NCI-H774 (cell line): ENCODE results near the gene KIF3B.
"Not testable (repeated sequence)": the region's sequence is repeated elsewhere in the genome, so short reads cannot be mapped to it uniquely, and the experiment has no call there.

Experiments used
- DNase-seq: peaks from one replicate; lab custom pipeline; 2025; lab: John Stamatoyannopoulos, UW

The KIF3B gene

GRCh38 chr20:32248043-32248442 lies 29.4 kb upstream of the KIF3B start:
- DNase-seq: no peak

GRCh38 chr20:32249030-32249738 lies 28.3 kb upstream of the KIF3B start:
- DNase-seq: no peak

- no peak for DNase-seq
Measured at GRCh38 chr20:32251470-32251869, 26.0 kb upstream of the KIF3B start.

GRCh38 chr20:32252189-32252588 lies 25.3 kb upstream of the KIF3B start:
- DNase-seq: no peak

GRCh38 chr20:32260973-32261372 lies 16.5 kb upstream of the KIF3B start:
- not testable (repeated sequence) for DNase-seq

GRCh38 chr20:32261644-32262043 lies 15.8 kb upstream of the KIF3B start:
- no peak for DNase-seq

DNA sequence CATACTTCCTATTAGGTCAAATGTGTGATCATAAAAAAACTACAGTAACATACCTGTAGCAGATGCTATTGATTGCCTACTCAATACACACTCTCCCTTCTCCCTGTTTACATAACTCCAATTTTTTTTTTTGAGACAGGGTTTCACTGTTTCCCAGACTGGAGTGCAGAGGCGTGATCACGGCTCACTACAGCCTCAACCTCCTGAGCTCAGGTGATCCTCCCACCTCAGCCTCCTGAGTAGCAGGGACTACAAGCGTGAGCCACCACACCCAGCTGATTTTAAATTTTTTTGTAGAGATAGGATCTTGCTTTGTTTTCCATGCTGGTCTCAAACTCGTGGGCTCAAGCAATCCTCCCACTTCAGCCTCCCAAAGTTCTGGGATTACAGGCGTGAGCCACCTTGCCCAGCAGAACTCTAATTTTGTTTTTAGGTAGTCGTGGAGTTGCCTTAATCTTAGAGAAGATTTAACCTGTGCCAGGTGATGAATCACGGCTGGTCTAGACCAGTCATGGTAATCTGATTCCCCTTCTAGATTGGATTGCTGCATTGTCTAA lies 14.0 kb upstream of the KIF3B start:
- no peak for DNase-seq

DNA sequence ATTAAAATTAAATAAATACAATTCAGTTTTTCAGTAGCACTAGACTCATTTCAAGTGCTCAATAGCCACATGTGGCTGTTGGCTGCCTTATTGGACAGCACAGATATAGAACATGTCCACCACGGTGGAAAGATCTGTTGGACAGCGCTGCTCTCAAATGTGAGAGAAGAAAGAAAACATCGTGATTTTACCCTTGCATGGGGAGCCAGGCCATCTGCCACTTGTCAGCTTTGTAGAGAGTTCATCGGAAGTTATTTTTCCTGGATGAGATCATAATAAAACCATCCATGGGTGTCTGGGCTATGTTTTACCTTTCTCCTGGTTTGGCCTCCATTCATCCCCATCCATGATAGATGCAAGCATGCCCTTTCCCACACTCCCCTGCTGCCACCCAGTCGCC lies 5.8 kb upstream of the KIF3B start:
- DNase-seq: no peak

DNA sequence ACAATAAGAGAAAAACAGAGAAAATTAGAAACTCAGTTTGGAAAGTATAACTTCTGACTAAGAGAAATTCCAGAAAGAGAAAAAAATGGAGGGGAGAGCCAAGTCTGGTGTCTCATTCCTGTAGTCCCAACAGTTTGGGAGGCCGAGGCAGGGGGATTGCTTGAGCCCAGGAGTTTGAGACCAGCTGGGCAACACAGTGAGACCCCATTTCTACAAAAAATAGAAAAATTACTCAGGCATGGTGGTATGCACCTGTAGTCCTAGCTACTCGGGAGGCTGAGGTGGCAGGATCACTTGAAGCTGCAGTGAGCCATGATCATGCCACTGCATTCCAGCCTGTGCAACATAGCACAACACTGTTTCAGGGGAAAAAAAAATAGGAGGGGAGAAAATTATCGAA lies 3.1 kb upstream of the KIF3B start:
- no peak for DNase-seq

DNA sequence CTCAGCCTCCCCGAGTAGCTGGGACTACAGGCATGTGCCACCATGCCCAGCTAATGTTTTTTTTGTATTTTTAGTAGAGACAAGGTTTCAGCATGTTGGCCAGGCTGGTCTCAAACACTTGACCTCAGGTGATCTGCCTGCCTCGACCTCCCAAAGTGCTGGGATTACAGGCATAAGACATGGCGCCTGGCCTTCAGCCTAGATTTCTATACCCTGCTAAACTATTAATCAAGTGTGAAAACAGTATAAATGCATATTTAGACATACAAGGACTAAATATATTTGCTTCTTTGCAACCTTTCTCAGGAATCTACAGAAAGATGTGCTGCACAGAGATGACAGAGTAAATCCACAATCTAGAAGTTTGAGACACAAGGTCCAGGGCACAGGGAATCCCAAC lies 2.3 kb upstream of the KIF3B start:
- not testable (repeated sequence) for DNase-seq

GRCh38 chr20:32278199-32278643 lies 770 bp downstream of the KIF3B start:
- no peak for DNase-seq

- no peak for DNase-seq
Measured at GRCh38 chr20:32281711-32282110, 4.3 kb downstream of the KIF3B start.

DNA sequence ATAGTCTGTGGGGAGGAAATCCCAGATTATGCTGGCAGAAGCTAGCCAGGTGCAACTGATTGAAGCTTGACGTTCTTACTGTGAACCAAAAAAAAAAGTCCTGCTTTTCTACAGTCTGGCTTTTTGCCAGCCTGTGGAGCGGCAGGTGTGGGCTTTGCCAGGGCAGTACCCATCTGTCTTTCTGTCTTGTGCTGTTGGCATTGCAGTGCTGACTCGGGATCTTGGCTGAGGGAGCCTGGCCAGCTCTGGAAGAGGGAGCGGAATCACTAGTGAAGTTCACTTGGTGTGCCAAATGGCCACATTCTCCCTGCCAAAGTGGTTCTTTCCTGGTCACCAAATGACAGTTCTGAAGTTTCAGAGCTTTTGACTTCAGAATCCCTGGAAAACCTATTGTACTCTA lies 5.0 kb downstream of the KIF3B start:
- peak; percentile 77 for DNase-seq

- no peak for DNase-seq
Measured at GRCh38 chr20:32285082-32285620, 7.7 kb downstream of the KIF3B start.

DNA sequence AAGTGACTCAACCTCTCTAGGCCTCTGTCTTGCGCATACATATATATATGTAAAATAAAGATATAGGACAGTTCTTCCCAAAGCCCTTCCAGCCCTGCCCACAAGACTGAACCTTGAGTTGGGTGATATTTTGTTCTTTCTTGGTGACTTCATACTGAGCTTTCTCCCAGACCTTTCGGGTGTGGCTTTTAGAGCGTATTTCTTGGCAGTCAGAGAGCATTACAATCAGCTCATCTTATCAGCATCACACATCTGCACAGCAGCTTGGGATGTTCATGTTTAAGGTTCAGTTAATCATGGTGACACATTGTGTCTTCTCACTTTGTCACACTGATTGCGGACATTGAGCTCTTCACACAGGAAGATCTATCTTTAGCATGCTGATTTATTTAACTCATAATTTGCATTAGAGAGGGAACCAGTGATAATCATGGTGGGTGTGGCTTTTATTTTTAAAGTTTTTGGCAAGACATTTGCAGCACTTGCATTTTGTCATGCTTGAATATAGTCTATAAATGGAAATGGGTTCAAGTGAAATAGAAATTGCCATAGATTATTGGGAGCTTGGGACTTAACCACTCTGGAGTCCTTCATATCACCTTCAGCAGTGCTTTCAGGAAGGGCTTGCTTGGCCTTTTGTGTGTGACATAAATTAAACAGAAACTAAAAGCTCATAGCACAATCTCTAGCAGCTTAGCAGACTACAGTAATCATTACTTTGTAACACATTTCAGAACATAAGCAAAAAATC lies 8.3 kb downstream of the KIF3B start:
- DNase-seq: no peak

DNA sequence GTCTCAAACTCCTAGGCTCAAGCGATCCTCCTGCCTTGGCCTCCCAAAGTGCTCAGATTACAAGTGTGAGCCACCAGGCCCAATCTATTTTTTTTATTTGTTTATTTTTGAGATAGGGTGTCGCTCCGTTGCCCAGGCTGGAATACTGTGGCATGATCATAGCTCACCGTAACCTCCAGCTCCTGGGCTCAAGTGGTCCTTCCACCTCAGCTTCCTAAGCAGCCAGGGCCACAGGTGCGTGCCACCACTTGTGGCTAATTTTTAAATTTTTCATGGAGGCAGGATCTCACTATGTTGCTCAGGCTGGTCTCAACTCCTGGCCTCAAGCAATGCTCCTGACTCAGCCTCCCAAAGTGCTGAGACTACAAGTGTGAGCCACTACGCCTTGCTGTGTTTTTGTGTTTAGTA lies 9.8 kb downstream of the KIF3B start:
- no peak for DNase-seq

DNA sequence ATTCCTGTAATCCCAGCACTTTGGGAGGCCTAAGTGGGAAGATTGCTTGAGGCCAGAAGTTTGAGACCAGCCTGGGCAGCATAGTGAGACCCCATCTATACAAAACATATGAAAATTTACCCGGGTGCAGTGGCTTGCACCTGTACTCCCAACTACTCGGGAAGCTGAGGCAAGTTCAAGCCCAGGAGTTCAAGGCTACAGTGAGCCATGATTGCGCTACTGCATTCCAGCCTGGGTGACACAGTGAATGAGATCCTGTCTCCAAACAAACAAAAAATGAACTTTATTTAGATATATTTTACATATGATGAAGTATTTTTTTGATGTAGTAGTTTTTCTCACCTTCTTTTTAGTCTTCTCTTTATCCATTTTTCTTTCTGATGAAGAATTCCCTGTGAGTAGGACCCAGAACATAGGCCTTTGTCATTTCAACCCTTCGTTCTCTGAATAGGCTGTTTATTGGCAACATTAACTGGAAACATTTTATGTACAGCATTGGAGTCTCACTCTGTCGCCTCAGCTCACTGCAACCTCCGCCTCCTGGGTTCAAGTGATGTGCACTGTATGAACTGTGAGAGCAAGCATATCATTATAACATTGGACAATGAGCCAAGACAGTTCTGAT lies 10.9 kb downstream of the KIF3B start:
- DNase-seq: no peak

GRCh38 chr20:32289299-32289660 lies 11.8 kb downstream of the KIF3B start:
- DNase-seq: not testable (repeated sequence)

DNA sequence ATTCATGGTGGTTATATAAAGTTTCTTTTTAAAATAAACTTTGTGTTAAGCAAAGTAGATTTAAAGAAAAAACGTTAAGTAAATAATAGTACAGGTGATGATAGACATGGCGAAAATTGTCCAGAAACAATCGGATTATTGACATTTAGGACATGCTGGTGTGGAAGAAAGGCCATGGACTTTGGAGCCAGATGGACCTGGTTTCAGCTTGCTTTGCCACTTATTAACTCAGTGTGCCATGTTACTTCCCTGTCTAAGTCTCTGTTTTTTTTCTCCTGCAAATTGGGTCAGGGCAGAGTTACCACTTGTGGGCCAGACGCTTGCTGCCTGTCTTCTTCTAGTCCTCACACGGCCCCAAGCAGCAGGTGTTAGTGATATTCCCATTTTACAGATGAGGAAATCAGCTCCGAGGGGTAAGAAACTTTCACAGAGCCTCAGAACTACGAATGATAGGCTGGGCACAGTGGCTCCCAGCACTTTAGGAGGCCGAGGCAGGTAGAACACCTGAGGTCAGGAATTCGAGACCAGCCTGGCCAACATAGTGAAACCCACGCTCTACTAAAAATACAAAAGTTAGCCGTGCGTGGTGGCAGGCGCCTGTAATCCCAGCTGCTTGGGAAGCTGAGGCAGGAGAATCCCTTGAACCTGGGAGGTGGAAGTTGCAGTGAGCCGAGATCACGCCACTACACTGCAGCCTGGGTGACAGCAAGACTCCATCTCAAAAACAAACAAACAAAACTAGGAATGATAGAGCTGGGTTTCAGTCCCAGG lies 12.4 kb downstream of the KIF3B start:
- no peak for DNase-seq

- no peak for DNase-seq
Measured at GRCh38 chr20:32291166-32291565, 13.7 kb downstream of the KIF3B start.

- no peak for DNase-seq
Measured at GRCh38 chr20:32292548-32292947, 15.1 kb downstream of the KIF3B start.

DNA sequence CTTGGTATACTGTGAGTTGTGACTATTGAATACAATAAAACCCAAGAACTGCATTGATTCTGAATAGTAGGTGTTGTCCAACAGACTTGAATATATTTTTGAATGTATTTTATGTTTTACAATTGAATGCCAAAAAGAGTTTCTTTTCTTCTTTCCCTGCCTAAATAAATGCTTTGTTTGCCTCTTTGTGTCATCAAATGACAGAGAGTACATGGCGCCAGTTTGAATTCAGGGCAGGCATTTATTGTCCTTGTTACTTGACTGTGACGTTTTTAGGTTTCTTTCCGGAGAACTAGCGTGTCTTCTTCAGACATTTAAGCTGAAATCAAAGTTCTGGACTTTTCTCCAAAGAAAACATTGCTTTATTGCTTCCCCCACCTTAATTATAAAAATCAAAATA lies 16.6 kb downstream of the KIF3B start:
- DNase-seq: no peak
